Measurements from ENCODE around the gene BHMT2. TPM values are rescaled to one million over a fixed set of nuclear protein-coding genes. Genes with fewer than 3 reads are reported as not detected.

Gene BHMT2
- total and polyA plus RNA-seq, 2 of the 4 experiments (the other 2 are of a cell fraction) = 0.36 to 0.60 TPM

DNA sequence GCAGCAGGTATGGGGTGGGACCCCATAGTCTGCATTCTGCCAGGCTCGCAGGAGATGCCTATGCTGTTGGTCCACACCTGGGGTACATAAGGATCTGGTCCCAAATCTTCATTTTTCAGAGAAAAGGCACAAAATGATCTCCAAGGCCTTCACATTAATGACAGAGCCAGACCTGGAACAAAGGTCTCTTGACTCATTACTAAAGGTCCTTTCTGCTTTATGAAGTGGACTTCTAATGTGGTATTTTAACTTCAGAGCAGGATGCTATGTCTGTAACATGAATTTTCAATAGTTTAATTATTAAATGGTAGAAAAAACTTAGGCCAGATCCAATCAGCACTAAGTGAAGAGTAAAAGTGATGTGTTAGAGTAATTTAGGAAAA lies 38.1 kb upstream of the BHMT2 start:
- H2BK5ac ChIP-seq (ENCODE audit: low read depth, low read length, poor library complexity, severe bottlenecking) = no peak overlapping the region

More for the DNA sequence above, 38.1 kb upstream of the BHMT2 start:
- dilution Hi-C loops (cut with HindIII; ENCODE audit: low sequenced_read_pairs, unreplicated experiment) (no loop called here), in situ Hi-C loops (cut with MboI; ENCODE audit: low sequenced_read_pairs) (no loop called here), intact Hi-C loops (cut with micrococcal nuclease) (no loop called here)
- ATAC-seq (ENCODE audit: low read depth) = no peak
- Histone ChIP-seq H3K79me1 (ENCODE audit: low read depth in 1 of 2, low read length in 2 of 2) (no peaks in the 10 kb centered on the region), H2AK5ac (ENCODE audit: low read depth, low read length) (no peak overlapping the region), H3K23ac (ENCODE audit: low read depth, low read length) (no peak overlapping the region), H2AK9ac (replicated peaks; ENCODE audit: low read depth, low read length, poor library complexity) (no peak overlapping the region), H4K8ac (ENCODE audit: low read depth in 2 of 2, low read length in 2 of 2) (no peak overlapping the region), H2BK120ac (ENCODE audit: low read depth, low read length) (no peak overlapping the region), H3K14ac (replicated peaks; ENCODE audit: low read depth, low read length) (no peak overlapping the region), H3K9ac (ENCODE audit: low read depth, low read length) (no peak overlapping the region), H3K36me3 (ENCODE audit: control insufficient read depth, insufficient read depth, low read length) (no peaks in the 10 kb centered on the region), H2BK15ac (ENCODE audit: low read depth, low read length) (no peak overlapping the region), H3K4me1 (ENCODE audit: control insufficient read depth, insufficient read depth, low read length) (no peaks in the 10 kb centered on the region), H4K20me1 (ENCODE audit: insufficient read depth, low read length) (no peaks in the 10 kb centered on the region), H3K27ac (ENCODE audit: insufficient read depth, low read length) (no peak overlapping the region), H3K9me3 (ENCODE audit: control insufficient read depth, insufficient read depth, low read length) (no peaks in the 10 kb centered on the region), H4K91ac (ENCODE audit: insufficient read depth, low read depth, low read length) (no peak overlapping the region), H4K5ac (ENCODE audit: low read depth, low read length) (no peak overlapping the region), H3K27me3 (ENCODE audit: control insufficient read depth, insufficient read depth, low read length) (peaks cover 6% of the 10 kb centered on the region), H3K9me1 (ENCODE audit: insufficient read depth, low read length) (no peaks in the 10 kb centered on the region), H2BK20ac (ENCODE audit: low read depth, low read length) (no peak overlapping the region), H3K56ac (ENCODE audit: extremely low read depth, insufficient read depth, low read length) (no peak overlapping the region), H3K18ac (ENCODE audit: low read depth, low read length) (no peak overlapping the region), H2AFZ (replicated peaks; ENCODE audit: low read length, poor library complexity) (no peak overlapping the region), H3K4me3 (ENCODE audit: insufficient read depth, low read depth, low read length) (no peak overlapping the region), H3K4ac (ENCODE audit: low read depth, low read length) (no peak overlapping the region), H3K4me2 (ENCODE audit: low read depth, low read length) (no peak overlapping the region)
- DNase-seq = no peak
- no TSS peak for BruUV-seq (replicated peaks)
- ChIA-PET POLR2A (ENCODE audit: unreplicated experiment) (no interaction called here), CTCF (no interaction called here)
- TF ChIP-seq SMC3 (IDR thresholded peaks at IDR 0.05; ENCODE audit: low read depth, low read length) (no peak), FOS (IDR thresholded peaks at IDR 0.05; ENCODE audit: low read depth, low read length) (no peak), RCOR1 (IDR thresholded peaks at IDR 0.05; ENCODE audit: insufficient replicate concordance, low read length) (no peak), MAFK (IDR thresholded peaks at IDR 0.05; ENCODE audit: low read depth, low read length) (no peak), MAZ (IDR thresholded peaks at IDR 0.05; ENCODE audit: borderline replicate concordance, low read depth, low read length) (no peak), RFX5 (IDR thresholded peaks at IDR 0.05; ENCODE audit: low read depth, low read length) (no peak), MXI1 (IDR thresholded peaks at IDR 0.05; ENCODE audit: borderline replicate concordance, low read depth, low read length) (no peak), BHLHE40 (IDR thresholded peaks at IDR 0.05; ENCODE audit: low read depth, low read length) (no peak), CHD1 (IDR thresholded peaks at IDR 0.05; ENCODE audit: low read depth, low read length) (no peak)
- TF ChIP-seq, protein P1, sequence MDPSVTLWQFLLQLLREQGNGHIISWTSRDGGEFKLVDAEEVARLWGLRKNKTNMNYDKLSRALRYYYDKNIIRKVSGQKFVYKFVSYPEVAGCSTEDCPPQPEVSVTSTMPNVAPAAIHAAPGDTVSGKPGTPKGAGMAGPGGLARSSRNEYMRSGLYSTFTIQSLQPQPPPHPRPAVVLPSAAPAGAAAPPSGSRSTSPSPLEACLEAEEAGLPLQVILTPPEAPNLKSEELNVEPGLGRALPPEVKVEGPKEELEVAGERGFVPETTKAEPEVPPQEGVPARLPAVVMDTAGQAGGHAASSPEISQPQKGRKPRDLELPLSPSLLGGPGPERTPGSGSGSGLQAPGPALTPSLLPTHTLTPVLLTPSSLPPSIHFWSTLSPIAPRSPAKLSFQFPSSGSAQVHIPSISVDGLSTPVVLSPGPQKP (IDR thresholded peaks at IDR 0.05; ENCODE audit: borderline replicate concordance, low read depth, low read length) = no peak
- WGBS, 2 experiments (ENCODE audit: extremely low coverage in 2 of 2, insufficient read length in 1 of 2) = 60% methylated on average over 1 of the region's 1 CpG; no CpG with 5 or more reads in 1 of the 2 experiments

Measured in IMR-90 (cell line).